Heart left ventricle (tissue), 16 donors: ENCODE measurements around the gene OR11L1. TPM values are rescaled to one million over a fixed set of nuclear protein-coding genes. Genes with fewer than 3 reads are reported as not detected.

ENCODE experiments used
- ATAC-seq, 4 donors: fragments of 200-7000 bp; cut with Tn5 transposase; one replicate each; pipeline ENCODE4 v1.9.1; 2020 to 2022; ENCODE audit warnings: moderate library complexity in 4 of 4, mild to moderate bottlenecking in 3 of 4, moderate number of reproducible peaks in 1 of 4
- DNase-seq, 5 donors: peaks; one replicate each; pipeline ENCODE4 v3.0.0-alpha.2; 2020
- H3K27ac ChIP-seq, 12 donors: fragments of 200-600 bp; sonication (generic) in 4 of 12; one replicate each; pipeline versions ENCODE4 v1.5.0 to v1.8.0; 2016 to 2022; ENCODE audit warnings: mild to moderate bottlenecking in 2 of 12
- H3K27me3 ChIP-seq, 9 donors: fragments of 200-600 bp; sonication (generic) in 2 of 9; one replicate each; pipeline versions ENCODE4 v1.5.1 to v1.8.0; 2016 to 2022; ENCODE audit warnings: mild to moderate bottlenecking in 3 of 9
- H3K36me3 ChIP-seq, 9 donors: fragments of 200-600 bp; sonication (generic) in 2 of 9; one replicate each; pipeline versions ENCODE4 v1.5.0 to v1.8.0; 2018 to 2022; ENCODE audit warnings: mild to moderate bottlenecking in 2 of 9
- H3K4me1 ChIP-seq, 12 donors: fragments of 200-600 bp; sonication (generic) in 4 of 12; one replicate each; pipeline versions ENCODE4 v1.5.0 to v1.8.0; 2016 to 2022; ENCODE audit warnings: mild to moderate bottlenecking in 3 of 12
- H3K4me3 ChIP-seq, 12 donors: fragments of 200-600 bp; sonication (generic) in 4 of 12; one replicate each; pipeline versions ENCODE4 v1.5.0 to v1.8.0; 2017 to 2022; ENCODE audit warnings: mild to moderate bottlenecking in 9 of 12, moderate library complexity in 4 of 12
- H3K9me3 ChIP-seq, 12 donors: fragments of 200-600 bp; sonication (generic) in 4 of 12; one replicate each; pipeline versions ENCODE4 v1.5.0 to v1.8.0; 2016 to 2022; ENCODE audit warnings: mild to moderate bottlenecking in 1 of 12
- CTCF ChIP-seq, 12 donors: fragments of 200-600 bp; sonication (generic) in 4 of 12; IDR thresholded peaks; one replicate each; pipeline versions ENCODE4 v1.5.0 to v1.8.0; 2018 to 2022; ENCODE audit warnings: antibody characterized with exemption in 12 of 12, mild to moderate bottlenecking in 5 of 12
- POLR2A ChIP-seq, 2 donors: fragments of 450-650 bp; IDR thresholded peaks; one replicate each; pipeline ENCODE4 v1.6.1; 2017; ENCODE audit warnings: antibody characterized with exemption in 2 of 2, mild to moderate bottlenecking in 2 of 2, moderate library complexity in 2 of 2
- WGBS, 4 donors: extraction: QIAGEN DNeasy Blood & Tissue Kit in 2 of 4; methylation state at CpG; one replicate each; pipeline versions ENCODE4 v1.1.5 to v1.1.7; 2013 to 2018; 5-methylcytosine and 5-hydroxymethylcytosine counted together
- intact Hi-C, 10 donors: fragments of 100-400 bp; cut with DNase I; formaldehyde crosslinking; loops; one replicate each; pipeline versions ENCODE4 v1.11.1 to v1.14.2; 2022
- polyA plus RNA-seq, 2 donors: library from polyadenylated mRNA; stranded (reverse); fragments of 200-250 nt; gene quantifications; one replicate each; pipeline ENCODE4 v1.2.3, GENCODE V29; 2013
- total RNA-seq, 9 donors: library from RNA; depleted of rRNA in 2 of 9; stranded (reverse); fragments of >200 nt in 2 of 9; fragmentation: NEBNext Ultra II Directional in 3 of 9; extraction: Animal tissue kit (Norgen Biotek cat#: 25700) in 3 of 9; gene quantifications; one replicate each; pipeline versions ENCODE4 v1.1.0 to v1.2.4, GENCODE V29; 2016 to 2023
- donor health status: ischemic (EF 13 %, LVEDD 7.1; RV severe dilation, severe dysfunction).
- donor health status: healthy with polysubstance abuse.
- donor health status: DM: no; HTN: yes; CAD: no.
- donor health status: DM: no; HTN: no; CAD: no.
- donor health status: ischemic (EF 25% LVEDD 6.9; RV normal size, moderate dysfunction).
- donor health status: ischemic (EF 25% LVEDD 5.7; RV mildly dilated, moderate dysfunction).
- donor health status: healthy.
- donor health status: DM: yes; HTN: yes; CAD: no.
- donor health status: ischemic (EF 35%, LVEDD 5.7; RV mildly dilated, moderate dysfunction).
- donor health status: nonischemic (EF 11% LVEDD 7.7; RV severe dilation, severe dysfunction).
- donor health status: DM: yes; HTN: yes; CAD: no.
- donor health status: PGD.
- donor health status: ischemic (EF 29% LVEDD 5.4; RV normal size, mild dysfunction).
- donor health status: nonischemic (EF 23%, LVEDD 6.1; RV moderate dilation, normal function).

Gene OR11L1
- total and polyA plus RNA-seq, 11 donors: not detected

GRCh38 chr1:247845693-247846017 is 4.0 kb upstream of the OR11L1 start:
- H3K4me1 ChIP-seq: no peaks in the 10 kb centered on the region
- no peaks in the 10 kb centered on the region for H3K9me3 ChIP-seq
- ATAC-seq (no peak), DNase-seq (no peak)
- no peaks in the 10 kb centered on the region for H3K36me3 ChIP-seq
- WGBS, 4 donors: 55 to 63% (median 60%) methylated on average over 5 of the region's 5 CpGs
- intact Hi-C loops: no loop called here
- TF ChIP-seq CTCF (IDR thresholded peaks at IDR 0.05) (no peak), POLR2A (IDR thresholded peaks at IDR 0.05) (no peak)
- no peak overlapping the region for H3K4me3 ChIP-seq
- no peak overlapping the region for H3K27ac ChIP-seq
- no peaks in the 10 kb centered on the region for H3K27me3 ChIP-seq

GRCh38 chr1:247845011-247845692 is 3.5 kb upstream of the OR11L1 start:
- no peak for TF ChIP-seq CTCF (IDR thresholded peaks at IDR 0.05)
- no peak for TF ChIP-seq POLR2A (IDR thresholded peaks at IDR 0.05)
- H3K27me3 ChIP-seq: no peaks in the 10 kb centered on the region
- no peak for DNase-seq
- no peaks in the 10 kb centered on the region for H3K9me3 ChIP-seq
- no peaks in the 10 kb centered on the region for H3K4me1 ChIP-seq
- intact Hi-C loops: no loop called here
- H3K27ac ChIP-seq: no peak overlapping the region
- no peak for ATAC-seq
- WGBS, 4 donors: 65 to 72% (median 70%) methylated on average over 12 of the region's 12 CpGs
- no peak overlapping the region for H3K4me3 ChIP-seq
- no peaks in the 10 kb centered on the region for H3K36me3 ChIP-seq

GRCh38 chr1:247843411-247843810 is 1.7 kb upstream of the OR11L1 start:
- H3K36me3 ChIP-seq: no peaks in the 10 kb centered on the region
- H3K27ac ChIP-seq: no peak overlapping the region
- no peaks in the 10 kb centered on the region for H3K9me3 ChIP-seq
- no peaks in the 10 kb centered on the region for H3K4me1 ChIP-seq
- WGBS, 4 donors: 42 to 82% (median 64%) methylated on average over 2 of the region's 2 CpGs
- H3K4me3 ChIP-seq: no peak overlapping the region
- no peaks in the 10 kb centered on the region for H3K27me3 ChIP-seq
- no peak for TF ChIP-seq CTCF (IDR thresholded peaks at IDR 0.05)
- no peak for TF ChIP-seq POLR2A (IDR thresholded peaks at IDR 0.05)
- ATAC-seq (no peak), DNase-seq (no peak)
- intact Hi-C loops: no loop called here

- H3K4me1 ChIP-seq: no peaks in the 10 kb centered on the region
- no peaks in the 10 kb centered on the region for H3K36me3 ChIP-seq
- DNase-seq: no peak
- H3K27me3 ChIP-seq: no peaks in the 10 kb centered on the region
- ATAC-seq: no peak
- TF ChIP-seq POLR2A (IDR thresholded peaks at IDR 0.05) (no peak), CTCF (IDR thresholded peaks at IDR 0.05) (no peak)
- intact Hi-C loops: no loop called here
- no peaks in the 10 kb centered on the region for H3K9me3 ChIP-seq
- H3K4me3 ChIP-seq: no peak overlapping the region
- H3K27ac ChIP-seq: no peak overlapping the region
- 81 to 98% (median 86%) methylated on average over 2 of the region's 2 CpGs for WGBS, 4 donors
Measured at GRCh38 chr1:247840818-247841217, 878 bp downstream of the OR11L1 start.
